ENCODE data around the gene KCNMA1.
"Not testable (repeated sequence)": the region's sequence is repeated elsewhere in the genome, so short reads cannot be mapped to it uniquely, and the experiment has no call there.

KCNMA1 gene

DNA sequence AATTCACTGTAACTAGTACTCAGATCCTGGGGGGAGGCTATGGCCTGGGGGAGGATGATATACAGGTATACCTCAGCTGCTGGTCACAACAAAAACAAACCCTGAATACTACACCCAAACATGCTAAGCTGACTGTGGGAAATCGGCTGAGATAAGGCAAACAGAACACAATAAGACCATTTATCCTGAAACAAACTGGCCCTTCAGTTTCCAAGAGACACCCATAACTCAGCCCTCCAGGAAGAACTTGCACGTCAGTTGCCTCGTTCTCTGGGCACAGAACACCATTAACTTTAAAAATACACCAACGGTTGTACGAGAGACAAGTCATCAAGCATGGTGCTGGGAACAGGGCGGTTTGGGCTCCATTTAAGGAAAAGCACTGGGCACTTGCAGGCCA, 24.1 kb upstream of the KCNMA1 start:
- DNase-seq (ENCODE audit: low read depth): no peak

- no peak for DNase-seq (ENCODE audit: low read depth)
These were observed 23.5 kb upstream of the KCNMA1 start for GRCh38 chr10:77661100-77661499.

DNA sequence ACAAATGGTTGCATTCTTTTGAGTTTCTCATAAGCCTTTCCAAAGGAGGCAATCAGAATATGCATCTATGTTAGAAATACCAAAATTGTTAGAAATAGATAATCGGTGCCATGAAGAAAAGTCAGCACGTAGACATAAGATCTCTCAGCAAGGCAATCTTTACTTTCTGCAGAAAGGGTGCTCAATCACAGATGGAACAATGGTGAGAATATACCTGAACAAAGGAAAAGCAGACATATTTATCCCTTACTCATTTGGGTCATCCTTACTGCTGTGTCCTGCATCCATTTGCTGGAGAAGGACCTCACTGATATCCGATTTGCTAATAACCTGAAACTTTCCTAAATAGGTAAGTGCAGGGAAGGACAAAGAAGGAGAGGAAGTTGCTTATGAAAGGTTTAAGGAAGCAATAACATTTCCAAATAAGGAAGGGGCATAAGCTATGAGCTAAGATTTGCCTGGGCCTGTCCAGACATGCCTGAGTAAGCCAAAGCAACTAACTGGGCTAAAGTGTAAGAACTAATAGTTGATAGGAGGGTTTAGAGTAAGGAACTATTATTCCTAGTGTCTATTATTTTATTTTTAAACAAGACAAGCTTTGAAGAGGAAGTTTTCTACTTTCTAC, 21.6 kb upstream of the KCNMA1 start:
- DNase-seq (ENCODE audit: low read depth): not testable (repeated sequence)

GRCh38 chr10:77653210-77653609, 15.6 kb upstream of the KCNMA1 start:
- DNase-seq (ENCODE audit: low read depth): no peak

DNA sequence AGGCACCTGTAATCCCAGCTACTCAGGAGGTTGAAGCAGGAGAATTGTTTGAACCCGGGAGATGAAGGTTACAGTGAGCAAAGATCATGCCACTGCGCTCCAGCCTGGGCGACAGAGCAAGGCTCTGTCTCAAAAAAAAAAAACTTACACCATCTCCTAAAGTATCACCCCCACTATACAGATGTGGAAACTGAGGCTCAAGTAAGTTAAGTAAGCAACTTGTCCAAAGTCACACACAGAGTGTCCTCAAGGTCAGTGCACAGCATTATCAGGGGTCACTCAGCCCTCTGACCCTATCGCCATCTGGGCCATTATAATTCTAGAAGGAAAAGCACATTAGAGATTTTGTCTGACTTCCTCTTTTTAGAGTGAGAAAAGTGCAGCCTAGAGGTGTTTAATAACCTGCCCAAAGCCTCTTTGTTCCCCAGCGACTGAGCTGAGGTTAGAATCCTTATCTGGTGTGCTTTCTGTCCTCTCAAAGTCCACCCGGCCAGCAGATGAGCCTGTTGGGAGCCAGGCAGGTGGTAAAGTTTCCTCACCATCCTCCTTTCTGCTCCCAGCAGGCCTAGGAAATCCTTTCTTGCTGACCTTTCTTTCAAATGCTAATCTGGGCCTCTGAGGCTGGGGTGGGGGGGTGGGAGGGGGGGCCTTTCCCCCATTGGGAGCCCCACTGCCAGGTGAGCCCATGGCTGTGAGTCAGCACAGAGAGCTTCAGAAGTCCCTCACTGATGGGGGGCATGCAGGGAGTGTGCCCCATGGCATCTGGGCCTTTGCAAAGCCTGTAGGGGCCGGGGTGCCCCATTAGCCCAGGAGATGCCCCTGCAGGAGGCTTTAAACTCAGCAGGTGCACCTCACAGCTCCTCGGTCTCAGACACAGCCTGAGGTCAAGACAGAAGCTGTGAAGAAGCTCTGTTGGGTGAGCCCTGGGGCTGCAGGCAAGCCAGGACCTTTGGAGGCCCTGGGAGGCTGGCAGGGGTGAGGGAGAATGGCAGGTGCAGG, 12.0 kb upstream of the KCNMA1 start:
- DNase-seq (ENCODE audit: low read depth): no peak

DNA sequence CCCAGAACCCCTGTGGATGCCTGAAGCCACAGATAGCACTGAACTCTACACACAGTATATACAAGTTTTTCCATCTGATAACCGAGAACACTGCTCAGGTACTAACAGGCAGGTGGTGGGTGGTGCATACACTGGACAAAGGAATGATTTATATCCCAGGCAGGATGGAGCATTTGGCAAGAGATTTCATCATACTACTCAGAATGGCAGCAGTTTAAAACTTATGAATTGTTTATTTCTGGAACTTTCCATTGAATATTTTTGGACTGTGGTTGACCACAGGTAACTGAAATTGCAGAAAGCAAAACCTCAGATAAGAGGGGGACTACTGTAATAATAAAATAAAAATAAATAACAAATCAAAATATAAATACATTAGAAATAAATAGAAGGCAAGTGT, 10.9 kb upstream of the KCNMA1 start:
- no peak for DNase-seq (ENCODE audit: low read depth)

GRCh38 chr10:77647543-77648293, 10.1 kb upstream of the KCNMA1 start:
- DNase-seq (ENCODE audit: low read depth): no peak

GRCh38 chr10:77644557-77645243, 7.1 kb upstream of the KCNMA1 start:
- DNase-seq (ENCODE audit: low read depth): no peak

DNA sequence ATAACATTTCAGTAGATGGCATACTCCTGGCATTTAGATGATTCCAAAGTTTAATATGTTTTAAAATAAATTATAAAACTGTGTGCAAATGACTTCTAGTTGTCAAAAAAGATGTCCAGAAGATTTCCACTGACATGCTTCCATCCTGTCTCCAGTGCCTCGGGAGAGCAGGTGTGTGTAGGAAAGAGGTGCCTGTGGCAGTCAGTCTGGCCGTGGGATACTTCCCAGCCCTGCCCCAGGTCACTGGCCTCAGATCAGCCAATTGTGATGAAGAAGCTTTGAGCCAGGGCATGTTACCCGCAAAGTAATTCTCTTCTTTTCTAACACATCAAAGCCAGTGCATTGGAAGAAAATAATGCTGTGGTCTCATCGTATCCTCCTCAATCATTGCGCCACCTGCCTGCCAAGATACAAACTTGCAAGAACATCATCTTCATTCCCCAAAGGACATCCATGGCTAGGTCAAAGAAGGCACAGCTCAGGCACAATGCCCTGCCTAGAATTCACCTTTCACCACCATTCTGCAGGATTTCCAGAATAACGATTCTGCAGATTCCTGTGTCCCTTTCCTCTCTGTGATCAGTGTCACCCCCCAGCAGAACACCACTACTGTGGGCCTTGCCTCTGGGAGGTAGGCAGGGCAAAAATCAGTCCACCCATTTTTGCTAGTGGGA, 6.3 kb upstream of the KCNMA1 start:
- DNase-seq (ENCODE audit: low read depth): peak; percentile 85

DNA sequence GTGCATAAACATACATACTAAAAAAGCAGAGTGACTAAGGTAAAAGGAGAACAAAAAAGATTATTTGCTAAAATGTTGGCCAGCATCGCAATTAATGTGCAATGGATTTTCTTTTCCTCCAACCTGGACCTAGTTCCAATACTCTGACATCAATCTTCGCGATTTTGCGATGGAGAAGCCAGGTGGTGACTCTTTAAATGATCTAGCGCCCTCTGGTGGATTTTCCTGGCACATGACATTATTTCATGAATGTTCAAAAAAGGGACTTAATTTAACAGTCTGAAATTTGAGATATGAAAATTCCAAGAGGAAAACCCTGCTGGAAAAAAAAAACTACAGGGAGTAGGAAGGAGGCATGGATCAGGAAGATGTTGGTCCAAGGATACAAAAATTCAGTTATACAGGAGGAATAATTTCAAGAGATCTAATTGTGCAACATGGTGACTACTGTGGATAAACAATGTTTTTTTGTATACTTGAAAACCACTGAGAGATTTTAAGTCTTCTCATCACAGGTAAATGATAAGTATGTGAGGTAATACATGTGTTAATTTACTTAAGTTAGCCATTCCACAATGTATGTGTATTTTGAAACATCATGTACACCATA, 4.3 kb upstream of the KCNMA1 start:
- peak; percentile 90 for DNase-seq (ENCODE audit: low read depth)

GRCh38 chr10:77641344-77641743, 3.7 kb upstream of the KCNMA1 start:
- no peak for DNase-seq (ENCODE audit: low read depth)

DNA sequence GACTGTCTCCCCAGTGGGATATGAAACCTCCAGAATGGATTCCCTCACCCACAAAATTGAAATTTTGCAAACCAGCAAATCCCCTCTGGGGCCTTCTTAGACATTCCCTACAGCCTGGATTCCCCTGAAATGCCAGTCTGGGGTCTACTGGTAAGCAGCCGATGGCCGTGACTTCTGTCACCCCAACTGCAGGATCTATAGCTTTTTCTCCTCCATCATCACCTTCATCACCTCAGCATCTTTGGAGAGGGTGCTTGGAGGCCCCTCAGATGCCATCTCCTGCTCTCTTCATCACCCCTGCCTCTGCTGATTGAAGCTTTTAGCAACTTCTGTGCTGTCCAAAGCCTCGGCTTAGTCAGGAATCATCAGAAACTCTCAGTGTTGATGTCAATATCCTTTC, 2.6 kb upstream of the KCNMA1 start:
- DNase-seq (ENCODE audit: low read depth): no peak

DNA sequence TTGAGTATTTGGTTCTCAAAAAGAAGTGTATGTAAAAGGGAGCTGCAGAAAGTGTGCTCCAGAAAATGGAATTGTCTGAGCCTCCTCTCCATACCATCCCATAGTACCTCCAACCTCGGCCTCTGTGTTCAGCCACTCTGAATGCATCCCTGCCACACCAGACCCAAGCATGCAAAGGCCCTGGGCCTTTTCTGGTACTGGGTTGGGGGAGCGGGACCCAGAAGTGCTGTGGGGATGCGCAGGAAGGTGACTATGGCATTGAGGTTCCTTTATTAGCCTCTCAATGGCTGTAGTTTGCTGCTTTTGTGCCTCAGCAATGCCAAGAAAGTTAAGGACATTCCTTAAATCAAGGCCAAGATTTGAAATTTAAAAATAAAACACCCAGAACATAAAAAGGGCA, 2.1 kb upstream of the KCNMA1 start:
- DNase-seq (ENCODE audit: low read depth): no peak

GRCh38 chr10:77638321-77639101, 903 bp upstream of the KCNMA1 start:
- DNase-seq (ENCODE audit: low read depth): peak; percentile 70

GRCh38 chr10:77636967-77637531, 559 bp downstream of the KCNMA1 start:
- DNase-seq (ENCODE audit: low read depth): peak; percentile 47

GRCh38 chr10:77636282-77636966, 1.2 kb downstream of the KCNMA1 start:
- DNase-seq (ENCODE audit: low read depth): peak; percentile 57

DNA sequence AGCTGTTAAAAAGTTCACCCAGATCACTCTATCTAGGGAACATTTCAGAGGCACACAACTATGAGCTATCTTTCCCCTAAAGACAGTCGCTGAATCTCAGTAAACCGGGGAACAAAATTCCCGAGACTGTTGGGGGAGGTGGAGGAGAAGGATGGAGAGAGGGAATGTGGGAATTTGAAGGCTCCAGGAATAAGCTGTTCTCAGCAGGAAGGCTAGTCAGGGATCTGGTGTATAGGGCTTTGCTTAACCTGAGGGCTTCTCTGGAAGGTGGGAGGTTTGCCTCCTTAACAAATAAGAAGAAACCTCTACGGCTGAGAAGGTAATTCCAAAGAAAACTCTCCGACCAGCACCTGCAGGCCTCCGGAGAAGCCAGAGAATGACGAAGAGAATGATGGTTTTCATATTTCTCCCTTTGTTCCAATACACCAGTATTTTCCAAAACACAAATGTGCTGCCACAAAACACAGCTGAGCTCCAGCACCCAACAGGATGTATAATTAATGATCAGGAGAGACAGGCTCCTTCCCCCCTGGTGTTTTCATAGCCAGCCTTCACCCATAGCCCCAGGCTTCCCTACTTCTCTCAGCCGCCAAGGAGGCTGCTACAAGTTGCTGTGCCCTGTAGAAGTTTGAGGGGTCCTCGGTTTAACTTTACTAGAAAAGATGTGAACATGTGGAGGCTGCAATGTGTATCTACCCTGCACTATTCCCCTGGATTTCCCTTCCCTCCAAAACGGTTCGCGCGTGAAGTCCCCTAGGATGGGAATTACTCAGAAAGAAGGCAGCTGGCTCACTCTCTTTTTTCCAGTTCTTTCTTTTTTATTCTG, 2.0 kb downstream of the KCNMA1 start:
- DNase-seq (ENCODE audit: low read depth): peak; percentile 55

- no peak for DNase-seq (ENCODE audit: low read depth)
These were observed 2.7 kb downstream of the KCNMA1 start for GRCh38 chr10:77634939-77635338.
